OCI-LY1 (cell line): Measurements from ENCODE around the gene PARD6B.
"Not testable (repeated sequence)": the region's sequence is repeated elsewhere in the genome, so short reads cannot be mapped to it uniquely, and the experiment has no call there.

Experiments
- H2AFZ ChIP-seq: fragments of 200-600 bp; sonication (generic), shearing (Covaris generic); 2 replicates; pipeline ENCODE4 v1.6.0; 2014; ENCODE audit warnings: antibody characterized with exemption, mild to moderate bottlenecking, low read length
- H3F3A ChIP-seq: fragments of 200-600 bp; sonication (generic), shearing (Covaris generic); 2 replicates; pipeline ENCODE4 v1.6.0; 2014; ENCODE audit warnings: mild to moderate bottlenecking, antibody characterized with exemption, low read length, moderate library complexity; ENCODE audit not compliant: insufficient read depth
- H3K27ac ChIP-seq: fragments of 200-600 bp; sonication (generic); 2 replicates; pipeline ENCODE4 v1.5.1; 2014; ENCODE audit warnings: low read length, mixed run types, mild to moderate bottlenecking, low read depth; ENCODE audit not compliant: poor library complexity, severe bottlenecking
- H3K27me3 ChIP-seq: fragments of 200-600 bp; sonication (generic); 2 replicates; pipeline ENCODE4 v1.6.0; 2014; ENCODE audit warnings: antibody characterized with exemption, mild to moderate bottlenecking, low read length, moderate library complexity; ENCODE audit not compliant: insufficient read depth
- H3K36me3 ChIP-seq: fragments of 200-600 bp; sonication (generic); 2 replicates; pipeline ENCODE4 v1.6.1; 2014; ENCODE audit warnings: mild to moderate bottlenecking, antibody characterized with exemption, low read length, moderate library complexity, mixed read lengths; ENCODE audit not compliant: insufficient read depth
- H3K4me1 ChIP-seq: fragments of 200-600 bp; sonication (generic); 2 replicates; pipeline ENCODE4 v1.5.1; 2014; ENCODE audit warnings: mild to moderate bottlenecking, low read length, moderate library complexity; ENCODE audit not compliant: insufficient read depth, severe bottlenecking
- H3K4me2 ChIP-seq: fragments of 200-600 bp; sonication (generic), shearing (Covaris generic); 2 replicates; pipeline ENCODE4 v1.6.1; 2014; ENCODE audit warnings: low read length
- H3K4me3 ChIP-seq: fragments of 200-600 bp; sonication (generic); 2 replicates; pipeline ENCODE4 v1.5.1; 2014; ENCODE audit warnings: low read length, low read depth, mild to moderate bottlenecking, mixed read lengths; ENCODE audit not compliant: poor library complexity, severe bottlenecking
- H3K79me2 ChIP-seq: fragments of 200-600 bp; shearing (Covaris generic); 2 replicates; pipeline ENCODE4 v1.6.1; 2016; ENCODE audit warnings: mixed run types, low read length, mixed read lengths; ENCODE audit not compliant: insufficient read depth
- H3K9ac ChIP-seq: fragments of 200-600 bp; sonication (generic), shearing (Covaris generic); 2 replicates; pipeline ENCODE4 v1.6.1; 2014; ENCODE audit warnings: mild to moderate bottlenecking, low read length, mixed read lengths
- H3K9me2 ChIP-seq: fragments of 200-600 bp; sonication (generic), shearing (Covaris generic); 2 replicates; pipeline ENCODE4 v1.6.1; 2014; ENCODE audit warnings: low read depth, mild to moderate bottlenecking, low read length, mixed read lengths
- H3K9me3 ChIP-seq: fragments of 200-600 bp; shearing (Covaris generic); 2 replicates; pipeline ENCODE4 v1.6.1; 2014; ENCODE audit warnings: low read length, mixed read lengths
- H4K20me1 ChIP-seq: fragments of 200-600 bp; sonication (generic), shearing (Covaris generic); 2 replicates; pipeline ENCODE4 v1.6.0; 2016; ENCODE audit warnings: mild to moderate bottlenecking, low read length; ENCODE audit not compliant: insufficient read depth
- EZH2 ChIP-seq: fragments of 200-600 bp; sonication (generic), shearing (Covaris generic); IDR thresholded peaks from 2 replicates; pipeline ENCODE4 v1.8.0; 2017; ENCODE audit warnings: borderline replicate concordance, mixed run types, mild to moderate bottlenecking, antibody characterized with exemption, low read length, moderate library complexity, mixed read lengths
- TF ChIP-seq, protein P1 (sequence below): fragments of 200-600 bp; sonication (generic), shearing (Covaris generic); IDR thresholded peaks from 2 replicates; pipeline ENCODE4 v1.5.1; 2017; ENCODE audit warnings: mild to moderate bottlenecking, antibody characterized with exemption, low read length, moderate library complexity, mixed read lengths

The PARD6B gene

DNA sequence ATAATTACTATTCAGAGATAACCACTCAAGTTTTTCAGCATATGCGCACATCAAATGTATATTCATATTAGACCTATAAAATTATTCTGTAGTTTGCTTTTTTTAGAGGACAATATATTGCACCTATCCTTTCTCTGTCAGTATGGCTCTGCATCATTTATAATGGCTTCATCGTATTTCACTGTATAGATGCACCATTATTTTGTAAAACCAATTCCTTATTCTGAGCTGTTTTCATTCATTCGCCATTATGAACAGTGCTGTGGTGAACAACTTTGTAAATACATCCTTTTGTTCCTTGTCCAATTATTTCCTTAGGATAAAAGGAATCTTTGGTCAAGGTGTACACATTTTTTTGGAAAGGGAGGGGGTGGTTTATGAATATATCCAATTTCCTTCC is 34.3 kb downstream of the PARD6B start:
- H3F3A ChIP-seq = no peaks in the 10 kb centered on the region
- no peak overlapping the region for H2AFZ ChIP-seq
- no peaks in the 10 kb centered on the region for H3K79me2 ChIP-seq
- H3K4me2 ChIP-seq = no peak overlapping the region
- peaks cover 4% of the 10 kb centered on the region for H3K4me1 ChIP-seq
- no peaks in the 10 kb centered on the region for H3K9me2 ChIP-seq
- H3K9me3 ChIP-seq = no peaks in the 10 kb centered on the region
- no peak overlapping the region for H3K9ac ChIP-seq
- no peaks in the 10 kb centered on the region for H3K36me3 ChIP-seq
- TF ChIP-seq EZH2 = no peak
- TF ChIP-seq, protein P1, sequence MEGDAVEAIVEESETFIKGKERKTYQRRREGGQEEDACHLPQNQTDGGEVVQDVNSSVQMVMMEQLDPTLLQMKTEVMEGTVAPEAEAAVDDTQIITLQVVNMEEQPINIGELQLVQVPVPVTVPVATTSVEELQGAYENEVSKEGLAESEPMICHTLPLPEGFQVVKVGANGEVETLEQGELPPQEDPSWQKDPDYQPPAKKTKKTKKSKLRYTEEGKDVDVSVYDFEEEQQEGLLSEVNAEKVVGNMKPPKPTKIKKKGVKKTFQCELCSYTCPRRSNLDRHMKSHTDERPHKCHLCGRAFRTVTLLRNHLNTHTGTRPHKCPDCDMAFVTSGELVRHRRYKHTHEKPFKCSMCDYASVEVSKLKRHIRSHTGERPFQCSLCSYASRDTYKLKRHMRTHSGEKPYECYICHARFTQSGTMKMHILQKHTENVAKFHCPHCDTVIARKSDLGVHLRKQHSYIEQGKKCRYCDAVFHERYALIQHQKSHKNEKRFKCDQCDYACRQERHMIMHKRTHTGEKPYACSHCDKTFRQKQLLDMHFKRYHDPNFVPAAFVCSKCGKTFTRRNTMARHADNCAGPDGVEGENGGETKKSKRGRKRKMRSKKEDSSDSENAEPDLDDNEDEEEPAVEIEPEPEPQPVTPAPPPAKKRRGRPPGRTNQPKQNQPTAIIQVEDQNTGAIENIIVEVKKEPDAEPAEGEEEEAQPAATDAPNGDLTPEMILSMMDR = no peak
- H3K4me3 ChIP-seq = no peak overlapping the region
- H3K27me3 ChIP-seq = no peaks in the 10 kb centered on the region
- H3K27ac ChIP-seq = no peak overlapping the region
- no peaks in the 10 kb centered on the region for H4K20me1 ChIP-seq

DNA sequence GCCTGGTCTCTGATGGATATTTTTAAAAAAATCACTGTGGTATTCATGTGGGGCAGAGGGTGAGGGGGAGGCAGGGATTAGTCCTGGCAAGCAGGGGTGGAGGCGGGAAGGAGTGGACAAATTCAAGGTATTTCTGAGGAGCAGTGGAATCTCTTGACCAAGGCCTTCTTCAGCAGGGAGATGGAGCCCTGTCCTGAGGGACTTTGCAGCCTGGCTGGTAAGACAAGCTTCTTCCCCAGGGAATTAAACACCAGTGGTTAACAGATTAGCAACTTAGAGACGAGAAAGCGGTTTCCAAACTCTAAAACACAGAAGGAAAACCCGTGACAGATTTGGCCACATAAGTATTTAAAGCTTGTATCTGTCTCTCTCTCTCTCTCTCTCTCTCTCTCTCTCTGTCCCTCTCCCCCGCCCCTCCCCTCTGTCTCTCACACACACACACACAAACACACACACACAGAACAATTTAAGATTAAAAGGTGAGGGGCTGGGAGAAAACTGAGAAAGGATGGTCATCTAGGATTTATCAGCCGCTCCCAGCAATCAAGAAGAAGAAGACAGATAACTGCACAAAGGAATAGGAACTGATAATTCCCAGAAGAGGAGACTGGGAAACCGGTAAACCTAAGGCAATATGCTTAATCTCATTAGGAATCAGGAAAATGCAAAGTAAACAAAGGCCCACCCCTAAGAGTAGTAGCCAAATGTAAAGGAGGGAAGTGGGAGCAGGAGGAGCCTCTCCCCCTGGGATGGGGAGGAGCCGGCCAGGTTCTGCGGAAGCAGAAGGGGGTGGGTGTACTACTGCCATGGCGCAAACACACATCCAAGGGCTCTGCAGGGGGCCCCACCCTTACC is 35.8 kb downstream of the PARD6B start:
- not testable (repeated sequence) for H3K9ac ChIP-seq, H3K9me2 ChIP-seq, H3K9me3 ChIP-seq, H2AFZ ChIP-seq, H3K27ac ChIP-seq, H3K4me2 ChIP-seq, H3K36me3 ChIP-seq, H3K27me3 ChIP-seq, H3K79me2 ChIP-seq, H3F3A ChIP-seq, H3K4me3 ChIP-seq, H4K20me1 ChIP-seq, H3K4me1 ChIP-seq

DNA sequence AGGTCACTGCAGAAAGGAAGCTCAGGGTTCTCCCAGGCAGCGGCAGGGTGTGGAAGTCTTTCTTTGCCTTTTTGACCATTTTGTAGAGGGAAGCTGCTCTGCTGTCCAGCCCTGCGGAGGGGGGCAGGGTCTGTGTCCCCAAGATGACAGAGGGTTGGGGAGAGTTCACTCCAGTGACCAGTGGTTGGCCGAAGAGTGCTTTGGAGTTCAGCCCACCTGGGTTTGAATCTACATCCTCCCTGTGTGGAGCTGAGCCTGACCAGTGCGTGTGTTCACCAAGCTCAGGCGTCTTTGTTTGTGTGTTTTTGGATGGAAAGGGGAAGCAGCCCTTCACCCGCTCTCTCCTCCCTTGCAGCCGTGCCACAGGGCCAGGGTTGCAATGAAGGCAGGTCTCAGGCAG is 37.6 kb downstream of the PARD6B start:
- not testable (repeated sequence) for H3K4me2 ChIP-seq, H3K9me3 ChIP-seq, H3K4me3 ChIP-seq, H3K9ac ChIP-seq, H3K4me1 ChIP-seq, H3K79me2 ChIP-seq, H3K27ac ChIP-seq, H4K20me1 ChIP-seq, H3K9me2 ChIP-seq, H2AFZ ChIP-seq, H3K27me3 ChIP-seq, H3F3A ChIP-seq, H3K36me3 ChIP-seq

DNA sequence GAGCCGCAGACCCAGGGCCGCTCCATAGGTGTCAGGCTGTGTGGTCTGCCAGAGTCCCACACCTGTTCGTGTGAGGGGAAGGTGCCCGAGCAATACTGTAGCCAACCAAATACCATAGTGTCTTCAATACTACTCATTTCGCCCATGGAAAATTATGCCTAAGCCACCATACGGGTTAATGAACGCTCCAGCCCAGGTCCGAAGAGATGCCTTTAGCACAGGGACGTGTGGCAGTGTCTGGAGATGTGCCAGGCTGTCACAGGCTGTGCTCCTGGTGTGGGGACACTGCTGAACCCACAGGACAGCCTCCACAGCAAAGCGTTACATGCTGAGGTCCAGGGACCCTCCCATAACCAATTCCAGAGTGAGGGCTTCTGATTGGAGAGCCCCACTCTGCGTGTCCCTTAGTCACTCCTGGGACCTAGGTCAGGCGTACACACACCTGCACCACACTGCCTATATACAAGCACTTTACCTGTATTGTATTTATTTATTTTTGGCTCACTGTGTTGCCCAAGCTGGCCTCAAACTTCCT is 38.2 kb downstream of the PARD6B start:
- not testable (repeated sequence) for H3K4me2 ChIP-seq, H3K27me3 ChIP-seq, H3K27ac ChIP-seq, H3K4me3 ChIP-seq, H3K9me3 ChIP-seq, H3K9ac ChIP-seq, H4K20me1 ChIP-seq, H3K36me3 ChIP-seq, H3K9me2 ChIP-seq, H2AFZ ChIP-seq, H3K79me2 ChIP-seq, H3F3A ChIP-seq, H3K4me1 ChIP-seq

DNA sequence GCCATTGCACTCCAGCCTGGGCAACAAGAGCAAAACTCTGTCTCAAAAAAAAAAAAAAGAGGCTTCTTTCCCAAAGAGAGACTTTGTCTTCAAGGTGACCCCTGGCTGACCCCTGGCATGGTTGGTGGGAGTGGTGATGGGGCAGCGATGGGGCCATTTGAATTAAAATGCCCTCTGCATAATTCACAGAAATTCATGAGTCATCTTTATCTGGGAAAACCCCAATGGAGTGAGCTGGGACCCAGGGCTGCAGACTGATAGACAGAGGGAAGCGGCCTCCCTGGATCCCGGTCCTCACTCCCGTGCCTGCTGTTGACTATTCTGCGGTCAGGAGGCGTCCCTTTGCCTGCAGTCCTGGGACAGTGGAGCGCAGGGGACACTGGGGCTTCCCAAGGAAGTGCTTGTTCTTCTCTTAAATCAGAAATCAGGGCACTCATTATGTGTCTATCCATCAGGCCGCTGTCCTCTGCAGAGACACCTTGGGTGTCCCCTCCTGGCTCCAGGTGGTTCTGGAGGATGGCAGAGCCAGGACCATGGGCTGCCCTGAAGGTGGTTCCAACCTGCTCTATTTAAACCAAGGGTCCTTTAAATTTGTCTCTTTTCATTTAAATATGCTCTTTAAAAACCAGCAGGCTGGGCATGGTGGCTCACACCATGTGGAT is 40.2 kb downstream of the PARD6B start:
- not testable (repeated sequence) for H4K20me1 ChIP-seq, H3K27ac ChIP-seq, H3K9ac ChIP-seq, H3K9me2 ChIP-seq, H3K79me2 ChIP-seq, H2AFZ ChIP-seq, H3K4me3 ChIP-seq, H3F3A ChIP-seq, H3K4me2 ChIP-seq, H3K4me1 ChIP-seq, H3K27me3 ChIP-seq, H3K36me3 ChIP-seq, H3K9me3 ChIP-seq
